Dedifferentiated amniotic fluid mesenchymal stem cell (primary cell): ENCODE data around the gene KCNJ6.

Experiments
- DNase-seq: peaks from one replicate; pipeline ENCODE4 v3.0.0-alpha.2; 2016; ENCODE audit errors: extremely low spot score

The KCNJ6 gene

GRCh38 chr21:37904856-37905255 is 11.4 kb downstream of the KCNJ6 start:
- no peak for DNase-seq

- DNase-seq, result no peak
Observed at GRCh38 chr21:37903396-37903795, 12.9 kb downstream of the KCNJ6 start.

- DNase-seq, result no peak
Observed at GRCh38 chr21:37899146-37899545, 17.1 kb downstream of the KCNJ6 start.

GRCh38 chr21:37896788-37897187 is 19.5 kb downstream of the KCNJ6 start:
- no peak for DNase-seq

- no peak for DNase-seq
Observed at GRCh38 chr21:37891972-37892371, 24.3 kb downstream of the KCNJ6 start.

GRCh38 chr21:37888659-37889058 is 27.6 kb downstream of the KCNJ6 start:
- DNase-seq, result no peak

- no peak for DNase-seq
Observed at GRCh38 chr21:37886726-37887299, 29.4 kb downstream of the KCNJ6 start.

GRCh38 chr21:37886120-37886519 is 30.1 kb downstream of the KCNJ6 start:
- DNase-seq, result no peak

- no peak for DNase-seq
Observed at GRCh38 chr21:37878946-37879660, 37.2 kb downstream of the KCNJ6 start.

GRCh38 chr21:37877888-37878684 is 38.2 kb downstream of the KCNJ6 start:
- no peak for DNase-seq

GRCh38 chr21:37877171-37877570 is 39.1 kb downstream of the KCNJ6 start:
- DNase-seq, result no peak

- DNase-seq, result no peak
Observed at GRCh38 chr21:37876561-37876960, 39.7 kb downstream of the KCNJ6 start.

GRCh38 chr21:37874904-37875780 is 41.1 kb downstream of the KCNJ6 start:
- no peak for DNase-seq

- no peak for DNase-seq
Observed at GRCh38 chr21:37874481-37874880, 41.8 kb downstream of the KCNJ6 start.

GRCh38 chr21:37873655-37874054 is 42.6 kb downstream of the KCNJ6 start:
- no peak for DNase-seq

- DNase-seq, result peak; percentile 42
Observed at GRCh38 chr21:37871121-37871862, 45.0 kb downstream of the KCNJ6 start.

GRCh38 chr21:37870221-37870620 is 46.0 kb downstream of the KCNJ6 start:
- DNase-seq, result no peak

GRCh38 chr21:37869661-37870060 is 46.6 kb downstream of the KCNJ6 start:
- DNase-seq, result no peak

GRCh38 chr21:37868446-37869295 is 47.6 kb downstream of the KCNJ6 start:
- DNase-seq, result peak; percentile 48

GRCh38 chr21:37866027-37866426 is 50.2 kb downstream of the KCNJ6 start:
- no peak for DNase-seq
